Trophoblast cell (in vitro differentiated cells and primary cell): ENCODE measurements around the gene DNASE1L1. TPM values are rescaled to one million over a fixed set of nuclear protein-coding genes. Genes with fewer than 3 reads are reported as not detected.
A peak's percentile ranks its signal among the peaks of the same experiment; 100 is the strongest.

Source experiments
- DNase-seq, 2 donors: peaks; one replicate each; pipeline ENCODE4 v3.0.0-alpha.2; 2016
- H2AFZ ChIP-seq: 2 replicates; pipeline ENCODE4 v1.6.1; 2013; ENCODE audit warnings: low read length, moderate library complexity, mild to moderate bottlenecking; ENCODE audit not compliant: insufficient read depth, poor library complexity
- H2AK5ac ChIP-seq: 2 replicates; pipeline ENCODE4 v1.6.1; 2013; ENCODE audit warnings: mild to moderate bottlenecking, low read length
- H2BK120ac ChIP-seq: 2 replicates; pipeline ENCODE4 v1.6.1; 2013; ENCODE audit warnings: low read length, mild to moderate bottlenecking, moderate library complexity; ENCODE audit not compliant: insufficient read depth, poor library complexity
- H2BK12ac ChIP-seq: 2 replicates; pipeline ENCODE4 v1.6.1; 2013; ENCODE audit warnings: mild to moderate bottlenecking, low read length, moderate library complexity
- H2BK5ac ChIP-seq: 2 replicates; pipeline ENCODE4 v1.6.1; 2013; ENCODE audit warnings: low read length, low read depth, moderate library complexity, mild to moderate bottlenecking; ENCODE audit not compliant: poor library complexity
- H3K14ac ChIP-seq: 2 replicates; pipeline ENCODE4 v1.6.1; 2013; ENCODE audit warnings: mild to moderate bottlenecking, low read length
- H3K18ac ChIP-seq: 2 replicates; pipeline ENCODE4 v1.6.1; 2013; ENCODE audit warnings: mild to moderate bottlenecking, low read length
- H3K23ac ChIP-seq: 2 replicates; pipeline ENCODE4 v1.6.1; 2013; ENCODE audit warnings: low read length
- H3K27ac ChIP-seq: 2 replicates; pipeline ENCODE4 v1.5.1; 2013; ENCODE audit warnings: low read depth, mild to moderate bottlenecking, inconsistent platforms, low read length, moderate library complexity
- H3K27me3 ChIP-seq: 2 replicates; pipeline ENCODE4 v1.6.1; 2013; ENCODE audit warnings: inconsistent platforms, mild to moderate bottlenecking, low read length, moderate library complexity; ENCODE audit not compliant: insufficient read depth
- H3K36me3 ChIP-seq, 2 experiments: 1 replicate in 1 of 2; 2 replicates in 1 of 2; pipeline ENCODE4 v1.6.1; 2013; ENCODE audit warnings: low read length in 2 of 2, mild to moderate bottlenecking in 2 of 2, moderate library complexity in 1 of 2; ENCODE audit not compliant: insufficient read depth in 2 of 2, control insufficient read depth in 1 of 2
- H3K4ac ChIP-seq: 2 replicates; pipeline ENCODE4 v1.6.1; 2013; ENCODE audit warnings: low read depth, mild to moderate bottlenecking, low read length, moderate library complexity
- H3K4me1 ChIP-seq, 2 experiments: 1 replicate in 1 of 2; 2 replicates in 1 of 2; pipeline ENCODE4 v1.6.1; 2013; ENCODE audit warnings: low read length in 2 of 2, mild to moderate bottlenecking in 2 of 2, moderate library complexity in 1 of 2; ENCODE audit not compliant: insufficient read depth in 2 of 2, control insufficient read depth in 1 of 2
- H3K4me2 ChIP-seq: 2 replicates; pipeline ENCODE4 v1.6.1; 2013; ENCODE audit warnings: inconsistent platforms, mild to moderate bottlenecking, low read length, moderate library complexity
- H3K4me3 ChIP-seq: 2 replicates; pipeline ENCODE4 v1.5.1; 2013; ENCODE audit warnings: mild to moderate bottlenecking, low read depth, low read length, inconsistent platforms
- H3K79me1 ChIP-seq: one replicate; pipeline ENCODE4 v1.6.1; 2013; ENCODE audit warnings: low read length
- H3K79me2 ChIP-seq: 2 replicates; pipeline ENCODE4 v1.6.1; 2013; ENCODE audit warnings: low read length, mild to moderate bottlenecking; ENCODE audit not compliant: control insufficient read depth, insufficient read depth, poor library complexity
- H3K9ac ChIP-seq: 2 replicates; pipeline ENCODE4 v1.6.1; 2013; ENCODE audit warnings: mild to moderate bottlenecking, low read length
- H3K9me3 ChIP-seq: 2 replicates; pipeline ENCODE4 v1.6.1; 2013; ENCODE audit warnings: low read depth, mild to moderate bottlenecking, control low read depth, inconsistent platforms, low read length; ENCODE audit not compliant: insufficient read depth
- H4K12ac ChIP-seq: 2 replicates; pipeline ENCODE4 v1.6.1; 2013; ENCODE audit warnings: low read depth, mild to moderate bottlenecking, low read length, moderate library complexity
- H4K8ac ChIP-seq: 2 replicates; pipeline ENCODE4 v1.6.1; 2013; ENCODE audit warnings: low read depth, mild to moderate bottlenecking, low read length, moderate library complexity
- H4K91ac ChIP-seq: one replicate; pipeline ENCODE4 v1.6.1; 2013; ENCODE audit warnings: low read depth, mild to moderate bottlenecking, low read length, moderate library complexity
- WGBS: extraction: QIAGEN DNeasy Blood & Tissue Kit; methylation state at CpG from one replicate; pipeline ENCODE4 v1.1.7; 2013; ENCODE audit warnings: missing lambda C conversion rate; ENCODE audit not compliant: insufficient read length, insufficient coverage; ENCODE audit errors: extremely low coverage; 5-methylcytosine and 5-hydroxymethylcytosine counted together
- polyA plus RNA-seq: library from polyadenylated mRNA; stranded (reverse); fragments of 200-250 nt; gene quantifications from 2 replicates; pipeline ENCODE4 v1.2.3, GENCODE V29; 2013

DNASE1L1 gene
- 19.1 and 20.0 TPM in 2 replicates for polyA plus RNA-seq

GRCh38 chrX:154409222-154409871 is at the start of gene DNASE1L1:
Gene DNASE1L1 (minus strand): TSS chrX:154409254. CDS start chrX:154405568, 3,686 bp downstream.
- Histone ChIP-seq H2BK5ac (peak within 1 kb of the TSS; percentile 78), H3K14ac (peak within 1 kb of the TSS; percentile 90), H4K8ac (peak within 1 kb of the TSS; percentile 80), H3K18ac (peak within 1 kb of the TSS; percentile 84), H3K4me2 (peak within 1 kb of the TSS; percentile 71), H2BK12ac (peak within 1 kb of the TSS; percentile 94), H2AFZ (peak within 1 kb of the TSS; percentile 63), H3K9ac (peak within 1 kb of the TSS; percentile 75), H3K79me2 (peaks cover 11% of the 10 kb centered on the region), H3K4ac (peak within 1 kb of the TSS; percentile 39), H2BK120ac (peak within 1 kb of the TSS; percentile 97), H2AK5ac (peak within 1 kb of the TSS; percentile 93), H3K4me1 (peaks cover 9 to 14% of the 10 kb centered on the region in 2 experiments), H3K27ac (peak within 1 kb of the TSS; percentile 93), H4K12ac (peak within 1 kb of the TSS; percentile 83), H3K27me3 (no peaks in the 10 kb centered on the region), H3K36me3 (peaks cover 0 to 4% of the 10 kb centered on the region in 2 experiments), H3K9me3 (no peaks in the 10 kb centered on the region), H4K91ac (peak within 1 kb of the TSS; percentile 93), H3K4me3 (peak within 1 kb of the TSS; percentile 53), H3K79me1 (peaks cover 9% of the 10 kb centered on the region), H3K23ac (no peak within 1 kb of the TSS)
- WGBS, result no CpG with 5 or more reads among the region's 26 CpGs
- peak; percentile 78 for DNase-seq

- H3K36me3 ChIP-seq, result peaks cover 29% of the 10 kb centered on the region in 2 experiments
- peak within 1 kb of the TSS; percentile 57 for H2BK5ac ChIP-seq
- peak within 1 kb of the TSS; percentile 90 for H3K14ac ChIP-seq
- no peak within 1 kb of the TSS for H2BK12ac ChIP-seq
- no peak within 1 kb of the TSS for H3K23ac ChIP-seq
- H3K27ac ChIP-seq, result peak within 1 kb of the TSS; percentile 47
- DNase-seq, result peak in 1 of 2 donors; percentile 53
- no peaks in the 10 kb centered on the region for H3K27me3 ChIP-seq
- peaks cover 8% of the 10 kb centered on the region for H3K79me1 ChIP-seq
- WGBS, result no CpG with 5 or more reads among the region's 88 CpGs
- peak within 1 kb of the TSS; percentile 68 for H2AFZ ChIP-seq
- H3K9ac ChIP-seq, result peak within 1 kb of the TSS; percentile 87
- H2AK5ac ChIP-seq, result peak within 1 kb of the TSS; percentile 79
- H3K4me3 ChIP-seq, result peak within 1 kb of the TSS; percentile 92
- peak within 1 kb of the TSS; percentile 54 for H3K4me2 ChIP-seq
- peak within 1 kb of the TSS; percentile 94 for H3K4ac ChIP-seq
- peak within 1 kb of the TSS; percentile 76 for H4K91ac ChIP-seq
- peak within 1 kb of the TSS; percentile 62 for H4K8ac ChIP-seq
- peak within 1 kb of the TSS; percentile 38 for H2BK120ac ChIP-seq
- H3K4me1 ChIP-seq, result peaks cover 0 to 10% of the 10 kb centered on the region in 2 experiments
- H4K12ac ChIP-seq, result peak within 1 kb of the TSS; percentile 77
- H3K79me2 ChIP-seq, result peaks cover 10% of the 10 kb centered on the region
- H3K18ac ChIP-seq, result peak within 1 kb of the TSS; percentile 88
- H3K9me3 ChIP-seq, result no peaks in the 10 kb centered on the region
Observed at GRCh38 chrX:154458116-154458953, 49.3 kb upstream of the DNASE1L1 start, which contains the start of gene PLXNA3. Gene PLXNA3 (plus strand): TSS chrX:154458281. CDS start chrX:154460184, 1,903 bp downstream.

GRCh38 chrX:154457491-154458115 is 48.5 kb upstream of the DNASE1L1 start:
- Histone ChIP-seq H2AK5ac (no peak overlapping the region), H3K9me3 (no peaks in the 10 kb centered on the region), H3K14ac (no peak overlapping the region), H3K27me3 (no peaks in the 10 kb centered on the region), H3K18ac (no peak overlapping the region), H3K9ac (no peak overlapping the region), H3K4me1 (peaks cover 0 to 10% of the 10 kb centered on the region in 2 experiments), H4K12ac (peak overlapping the region; percentile 43), H3K79me2 (peaks cover 10% of the 10 kb centered on the region), H4K8ac (peak overlapping the region; percentile 34), H3K4ac (no peak overlapping the region), H2BK120ac (no peak overlapping the region), H2BK12ac (no peak overlapping the region), H3K36me3 (peaks cover 25 to 27% of the 10 kb centered on the region in 2 experiments), H3K23ac (no peak overlapping the region), H3K79me1 (peaks cover 8% of the 10 kb centered on the region), H3K27ac (peak overlapping the region; percentile 47), H3K4me3 (peak overlapping the region; percentile 92), H3K4me2 (peak overlapping the region; percentile 54), H4K91ac (peak overlapping the region; percentile 76), H2BK5ac (peak overlapping the region; percentile 46), H2AFZ (peak overlapping the region; percentile 68)
- DNase-seq, result peak; percentile 43 to 59
- WGBS, result no CpG with 5 or more reads among the region's 65 CpGs

DNA sequence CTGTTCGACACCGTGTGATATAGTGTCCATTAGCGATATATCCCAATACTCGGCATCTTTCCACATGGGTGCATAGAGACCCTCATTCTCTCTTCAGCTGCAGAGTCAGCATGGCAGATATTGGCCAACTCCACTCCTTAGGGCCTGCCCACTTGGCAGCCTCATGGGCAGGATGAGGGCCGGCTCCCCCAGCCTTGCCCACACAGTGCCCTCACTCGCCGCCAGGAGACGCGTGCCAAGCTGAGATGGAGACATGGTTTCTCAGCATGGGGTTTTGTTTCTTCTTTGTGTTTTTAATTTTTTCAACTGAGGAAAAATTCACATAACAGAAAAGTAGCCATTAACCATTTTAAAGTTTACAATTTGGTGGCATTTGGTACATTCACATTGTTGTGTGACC is 43.8 kb upstream of the DNASE1L1 start:
- Histone ChIP-seq H3K18ac (no peak overlapping the region), H3K9me3 (no peaks in the 10 kb centered on the region), H2BK5ac (no peak overlapping the region), H2AK5ac (no peak overlapping the region), H4K8ac (no peak overlapping the region), H3K14ac (no peak overlapping the region), H3K79me1 (no peaks in the 10 kb centered on the region), H3K4me1 (no peaks in the 10 kb centered on the region), H3K27ac (no peak overlapping the region), H3K4ac (no peak overlapping the region), H3K27me3 (no peaks in the 10 kb centered on the region), H4K12ac (no peak overlapping the region), H2BK12ac (no peak overlapping the region), H3K36me3 (peaks cover 29 to 42% of the 10 kb centered on the region in 2 experiments), H3K4me2 (no peak overlapping the region), H3K79me2 (no peaks in the 10 kb centered on the region), H3K23ac (no peak overlapping the region), H3K9ac (no peak overlapping the region), H4K91ac (no peak overlapping the region), H3K4me3 (no peak overlapping the region), H2BK120ac (no peak overlapping the region), H2AFZ (no peak overlapping the region)
- WGBS, result no CpG with 5 or more reads among the region's 9 CpGs
- DNase-seq, result no peak
